K562 (cell line): Measurements from ENCODE around the gene CSAD. TPM values are rescaled to one million over a fixed set of nuclear protein-coding genes. Genes with fewer than 3 reads are reported as not detected.

Experiments used
- ATAC-seq: fragments of 200-7000 bp; cut with Tn5 transposase; 3 replicates; pipeline ENCODE4 v1.9.1; 2020; ENCODE audit warnings: moderate library complexity
- BruUV-seq: library from RNA; stranded (reverse); fragments of 400-500 nt; replicated peaks from 2 replicates; lab custom pipeline; 2021; lab: Mats Ljungman, UMichigan
- CTCF ChIA-PET: fragments of 300-600 bp; formaldehyde crosslinking; extraction: SDS; loops from one replicate; lab custom pipeline; 2021; ENCODE audit warnings: low intra/inter-chr PET ratio; lab: Yijun Ruan, JAX
- POLR2A ChIA-PET: fragments of 300-600, 350-650 bp; sonication (Branson Sonifier 250); formaldehyde crosslinking; extraction: SDS; loops from one replicate; lab custom pipeline; 2021; ENCODE audit warnings: antibody characterized with exemption, inconsistent platforms; lab: Yijun Ruan, JAX
- DNase-seq, 4 experiments: peaks; one replicate each; pipeline versions ENCODE4 v3.0.0 to v3.0.0-alpha.2; 2011 to 2018; ENCODE audit warnings: low spot score in 3 of 4, mixed read lengths in 3 of 4; ENCODE audit errors: extremely low read depth in 1 of 4
- FAIRE-seq: peaks from 2 replicates; lab custom pipeline; 2011; peaks lifted over from hg19 to GRCh38; lab: Jason Lieb, UNC
- H2AFZ ChIP-seq: 2 replicates; pipeline ENCODE4 v1.6.0; 2011; ENCODE audit warnings: low read depth, low read length, control low read depth, inconsistent platforms
- H3K27ac ChIP-seq: fragments of 200-600 bp; 3 replicates; pipeline ENCODE4 v1.8.0; 2011; ENCODE audit warnings: low read depth, mild to moderate bottlenecking, control low read depth, inconsistent platforms, low read length, moderate library complexity, mixed read lengths; ENCODE audit errors: extremely low read depth
- H3K27me3 ChIP-seq, 2 experiments: fragments of 300-600 bp in 1 of 2; 2 replicates in 1 of 2; 3 replicates in 1 of 2; pipeline versions ENCODE4 v1.6.0 to v1.8.0; 2011; ENCODE audit warnings: inconsistent platforms in 2 of 2, low read length in 2 of 2, mild to moderate bottlenecking in 1 of 2, mixed read lengths in 1 of 2, moderate library complexity in 1 of 2; ENCODE audit not compliant: control insufficient read depth in 2 of 2, insufficient read depth in 2 of 2
- H3K36me3 ChIP-seq: fragments of 300-600 bp; 3 replicates; pipeline ENCODE4 v1.8.0; 2011; ENCODE audit warnings: mild to moderate bottlenecking, low read length, inconsistent platforms; ENCODE audit not compliant: control insufficient read depth, insufficient read depth
- H3K4me1 ChIP-seq, 2 experiments: fragments of 200-600 bp in 1 of 2; replicated peaks in 1 of 2; 2 replicates in 1 of 2; 3 replicates in 1 of 2; pipeline versions ENCODE4 v1.5.1 to v1.8.0; 2011; ENCODE audit warnings: inconsistent platforms in 2 of 2, low read length in 2 of 2, mild to moderate bottlenecking in 1 of 2, mixed read lengths in 1 of 2, moderate library complexity in 1 of 2; ENCODE audit not compliant: control insufficient read depth in 2 of 2, insufficient read depth in 2 of 2
- H3K4me2 ChIP-seq: 2 replicates; pipeline ENCODE4 v1.6.1; 2011; ENCODE audit warnings: low read length, control low read depth, inconsistent platforms, mixed read lengths; ENCODE audit not compliant: insufficient read depth
- H3K4me3 ChIP-seq: fragments of 200-600 bp; sonication (generic), shearing (Covaris generic); 2 replicates; pipeline ENCODE4 v1.5.1; 2016; ENCODE audit warnings: control low read depth, inconsistent platforms
- H3K79me2 ChIP-seq: fragments of 200-600 bp; 3 replicates; pipeline ENCODE4 v1.8.0; 2011; ENCODE audit warnings: low read length, inconsistent platforms; ENCODE audit not compliant: control insufficient read depth, insufficient read depth
- H3K9ac ChIP-seq, 2 experiments: 2 replicates each; pipeline versions ENCODE4 v1.6.0 to v1.6.1; 2011; ENCODE audit warnings: low read depth in 2 of 2, low read length in 2 of 2, control low read depth in 1 of 2, inconsistent platforms in 1 of 2, mild to moderate bottlenecking in 1 of 2, mixed read lengths in 1 of 2; ENCODE audit not compliant: insufficient read depth in 1 of 2
- H3K9me1 ChIP-seq: one replicate; pipeline ENCODE4 v1.6.0; 2011; ENCODE audit warnings: inconsistent platforms, mild to moderate bottlenecking, low read length, moderate library complexity; ENCODE audit not compliant: control insufficient read depth, insufficient read depth
- H3K9me3 ChIP-seq: replicated peaks from 2 replicates; pipeline ENCODE4 v1.5.1; 2011; ENCODE audit warnings: low read depth, low read length, inconsistent platforms; ENCODE audit not compliant: control insufficient read depth, insufficient read depth
- H4K20me1 ChIP-seq: replicated peaks from 2 replicates; pipeline ENCODE4 v1.6.1; 2011; ENCODE audit warnings: low read length, inconsistent platforms, mixed read lengths; ENCODE audit not compliant: control insufficient read depth, insufficient read depth
- CBFA2T3 ChIP-seq: fragments of 450-650 bp; IDR thresholded peaks from 2 replicates; pipeline ENCODE4 v1.6.1; 2017
- CCAR2 ChIP-seq: fragments of 200-400 bp; formaldehyde crosslinking; IDR thresholded peaks from 2 replicates; pipeline ENCODE4 v1.6.1; 2017; ENCODE audit warnings: mild to moderate bottlenecking, low read depth, low read length
- CEBPG ChIP-seq, 3 experiments: fragments of 200-800 bp in 1 of 3; sonication (Bioruptor generic) in 1 of 3; sonication (generic) in 1 of 3; formaldehyde crosslinking in 1 of 3; IDR thresholded peaks in 2 of 3; conservative IDR thresholded peaks in 1 of 3; 2 replicates each; pipeline versions ENCODE4 v1.6.1 to v1.8.0; 2016 to 2022; ENCODE audit warnings: missing compliant biosample characterization in 2 of 3, missing genetic modification characterization in 2 of 3, mild to moderate bottlenecking in 1 of 3, missing genetic modification reagents in 1 of 3
- CREB5 ChIP-seq: fragments of 250-450 bp; sonication (Bioruptor Pico); IDR thresholded peaks from 2 replicates; pipeline ENCODE4 v1.5.0; 2020; ENCODE audit warnings: mild to moderate bottlenecking
- NFATC3 ChIP-seq: fragments of 450-650 bp; IDR thresholded peaks from 2 replicates; pipeline ENCODE4 v1.6.1; 2017; ENCODE audit warnings: mild to moderate bottlenecking
- POLR2G ChIP-seq: fragments of 200-400 bp; formaldehyde crosslinking; IDR thresholded peaks from 2 replicates; pipeline ENCODE4 v1.6.1; 2017; ENCODE audit warnings: low read depth, mild to moderate bottlenecking, antibody characterized with exemption, low read length, moderate library complexity
- POLR2H ChIP-seq: IDR thresholded peaks from 2 replicates; pipeline ENCODE4 v1.6.1; 2016; ENCODE audit warnings: missing genetic modification characterization, low read depth, mild to moderate bottlenecking, control low read depth, missing compliant biosample characterization, moderate library complexity
- SIN3A ChIP-seq, 2 experiments: fragments of 150-350 bp in 1 of 2; IDR thresholded peaks; 2 replicates each; pipeline ENCODE4 v1.6.1; 2011 to 2016; ENCODE audit warnings: borderline replicate concordance in 2 of 2, low read depth in 2 of 2, low read length in 2 of 2, mild to moderate bottlenecking in 2 of 2, moderate library complexity in 2 of 2; ENCODE audit not compliant: control insufficient read depth in 1 of 2
- SMARCE1 ChIP-seq: fragments of 450-650 bp; IDR thresholded peaks from 2 replicates; pipeline ENCODE4 v1.7.1; 2016; ENCODE audit warnings: mild to moderate bottlenecking
- U2AF1 ChIP-seq: fragments of 200-400 bp; formaldehyde crosslinking; optimal IDR thresholded peaks from 2 replicates; pipeline ENCODE3; 2017; ENCODE audit warnings: mild to moderate bottlenecking, low read depth, low read length, moderate library complexity
- USF1 ChIP-seq: sonication (generic); formaldehyde crosslinking; IDR thresholded peaks from 2 replicates; pipeline ENCODE4 v1.9.0; 2022; ENCODE audit warnings: mild to moderate bottlenecking, missing genetic modification reagents
- ZMIZ1 ChIP-seq, 2 experiments: fragments of 150-350 bp in 1 of 2; IDR thresholded peaks; 2 replicates each; pipeline ENCODE4 v1.6.1; 2012 to 2016; ENCODE audit warnings: low read depth in 2 of 2, low read length in 2 of 2, mild to moderate bottlenecking in 1 of 2, moderate library complexity in 1 of 2
- ZNF134 ChIP-seq: fragments of 250-450 bp; sonication (Bioruptor Pico); conservative IDR thresholded peaks from 2 replicates; pipeline ENCODE4 v1.4.0; 2020
- ZNF347 ChIP-seq: fragments of 450-650 bp; formaldehyde crosslinking; IDR thresholded peaks from 2 replicates; pipeline ENCODE4 v1.4.0; 2020; ENCODE audit warnings: low read depth, mild to moderate bottlenecking, moderate library complexity
- ZNF586 ChIP-seq: fragments of 450-650 bp; formaldehyde crosslinking; conservative IDR thresholded peaks from 2 replicates; pipeline ENCODE4 v1.4.0; 2020; ENCODE audit warnings: mild to moderate bottlenecking, moderate library complexity
- ZNF77 ChIP-seq: fragments of 250-450 bp; sonication (Bioruptor Pico); IDR thresholded peaks from 2 replicates; pipeline ENCODE4 v1.5.0; 2020
- WGBS: fragments of 100-300 bp; shearing (Covaris generic); methylation state at CpG from one replicate; pipeline ENCODE4 v1.1.6; 2016; ENCODE audit warnings: low coverage, mixed read lengths; ENCODE audit not compliant: insufficient coverage; ENCODE audit errors: missing lambda C conversion rate; 5-methylcytosine and 5-hydroxymethylcytosine counted together
- in situ Hi-C: fragments of 300-500 bp; cut with MboI; formaldehyde crosslinking; loops from 4 replicates; pipeline ENCODE4 v1.15.0; 2018; ENCODE audit warnings: inconsistent platforms, mixed read lengths
- intact Hi-C: fragments of 100-400 bp; cut with micrococcal nuclease; formaldehyde crosslinking; loops from 2 replicates; pipeline ENCODE4 v1.14.2; 2022
- polyA plus RNA-seq, 8 experiments: library from polyadenylated mRNA; depleted of rRNA in 4 of 8; stranded (reverse) in 5 of 8; unstranded in 3 of 8; fragments of >200 nt; fragmentation: Nextera tagmentation in 2 of 8; fragmentation: Illumina TruSeq in 1 of 8; extraction: Ambion mirVana in 2 of 8; extraction: Trizol in 1 of 8; gene quantifications; 2 replicates each; pipeline versions ENCODE4 v1.2.1 to v1.2.3, GENCODE V29; 2011 to 2014; ENCODE audit warnings: inconsistent platforms in 1 of 8, missing spikeins in 1 of 8
- total RNA-seq, 7 experiments: library from RNA; depleted of rRNA in 6 of 7; stranded (reverse); fragments of >200 nt in 6 of 7; fragmentation: Illumina TruSeq in 2 of 7; extraction: Trizol in 2 of 7; gene quantifications; 2 replicates each; pipeline versions ENCODE4 v1.2.1 to v1.2.3, GENCODE V29; 2011 to 2021; ENCODE audit warnings: low replicate concordance in 1 of 7

Gene CSAD
- total and polyA plus RNA-seq, 9 of the 15 experiments (the other 6 are each of a cell fraction or from before 2014, with no cell fraction given) = 1.8 to 19.6 (median 8.1) TPM

GRCh38 chr12:53169644-53170043, 11.1 kb downstream of the CSAD start:
- H3K9me1 ChIP-seq = no peaks in the 10 kb centered on the region
- no peaks in the 10 kb centered on the region for H3K36me3 ChIP-seq
- H3K4me2 ChIP-seq = no peak overlapping the region
- no peak for ATAC-seq
- DNase-seq = peak in 1 of 4 experiments; percentile 6
- 75% methylated on average over 5 of the region's 7 CpGs for WGBS
- H3K4me3 ChIP-seq = no peak overlapping the region
- no peak overlapping the region for H3K27ac ChIP-seq
- ChIA-PET CTCF (no interaction called here), POLR2A (interaction anchor here (1.1 kb wide), 1 partner anchor 11 kb away, joined by 6 read pairs; the partner anchor contains the start of genes CSAD and ZNF740)
- H3K79me2 ChIP-seq = no peaks in the 10 kb centered on the region
- FAIRE-seq = no peak
- BruUV-seq = no TSS peak
- intact Hi-C loops = no loop called here
- peak overlapping the region in 1 of 2 experiments; percentile 68; a peak in 2 of 4 replicates for H3K9ac ChIP-seq
- in situ Hi-C loops = no loop called here
- H3K27me3 ChIP-seq = no peaks in the 10 kb centered on the region
- no peaks in the 10 kb centered on the region for H3K9me3 ChIP-seq
- H4K20me1 ChIP-seq = no peaks in the 10 kb centered on the region
- no peak overlapping the region for H2AFZ ChIP-seq
- H3K4me1 ChIP-seq = peaks cover 11 to 22% of the 10 kb centered on the region in 2 experiments
- TF ChIP-seq U2AF1 (no peak), ZNF347 (no peak), CBFA2T3 (no peak), ZNF77 (CRISPR knock-in tag) (no peak), CEBPG (CRISPR knock-in tag; IDR thresholded peaks at IDR 0.05) (no peak), CEBPG (tag; conservative IDR thresholded peaks at IDR 0.05 in 1 of 2, IDR thresholded peaks at IDR 0.05 in 1 of 2) (no peak), POLR2G (no peak), ZNF134 (CRISPR knock-in tag) (no peak), CREB5 (CRISPR knock-in tag) (no peak), SIN3A (IDR thresholded peaks at IDR 0.05; ENCODE audit: borderline replicate concordance in 2 of 2, control insufficient read depth in 1 of 2, low read depth in 2 of 2, low read length in 2 of 2) (no peak), CCAR2 (no peak), POLR2H (tag) (no peak), USF1 (no peak), NFATC3 (no peak), ZNF586 (CRISPR knock-in tag) (no peak), ZMIZ1 (IDR thresholded peaks at IDR 0.05; ENCODE audit: low read depth in 2 of 2, low read length in 2 of 2) (no peak), SMARCE1 (no peak)
- TF ChIP-seq, all 486 proteins: peak for 0
